B cell (primary cell): ENCODE results near the gene GRM4. TPM values are rescaled to one million over a fixed set of nuclear protein-coding genes. Genes with fewer than 3 reads are reported as not detected.

Experiments used
- ATAC-seq: fragments of 200-7000 bp; cut with Tn5 transposase; one replicate; pipeline ENCODE4 v1.10.0; 2021; ENCODE audit warnings: low read depth, mild to moderate bottlenecking, moderate number of reproducible peaks, moderate library complexity
- CTCF ChIA-PET: fragments of 350-600 bp; sonication (Branson Sonifier 250); formaldehyde crosslinking; loops from one replicate; lab custom pipeline; 2021; ENCODE audit warnings: antibody characterized with exemption, inconsistent platforms; lab: Charles Lee
- POLR2A ChIA-PET: fragments of 350-600 bp; sonication (Branson Sonifier 250); formaldehyde crosslinking; loops from one replicate; lab custom pipeline; 2021; ENCODE audit warnings: antibody characterized with exemption; lab: Charles Lee
- DNase-seq: peaks from one replicate; pipeline ENCODE4 v3.0.0; 2013
- H2AFZ ChIP-seq: 2 replicates; pipeline ENCODE4 v1.6.1; 2012; ENCODE audit warnings: mild to moderate bottlenecking, low read depth, low read length; ENCODE audit not compliant: insufficient read depth, poor library complexity, severe bottlenecking
- H3K27ac ChIP-seq, 2 donors: 1 replicate in 1 of 2; 2 replicates in 1 of 2; pipeline ENCODE4 v1.5.1; 2012 to 2013; ENCODE audit warnings: low read length in 2 of 2, mild to moderate bottlenecking in 2 of 2, moderate library complexity in 1 of 2
- H3K27me3 ChIP-seq, 4 experiments: fragments of 200-600 bp in 1 of 4; sonication (generic) in 1 of 4; replicated peaks in 1 of 4; 1 replicate in 2 of 4; 2 replicates in 2 of 4; pipeline versions ENCODE4 v1.6.1 to v1.7.0; 2013 to 2016; ENCODE audit warnings: low read length in 3 of 4, mild to moderate bottlenecking in 2 of 4, mixed read lengths in 1 of 4, moderate library complexity in 1 of 4; ENCODE audit not compliant: insufficient read depth in 4 of 4, control insufficient read depth in 3 of 4; ENCODE audit errors: control extremely low read depth in 1 of 4
- H3K36me3 ChIP-seq, 2 experiments: replicated peaks in 1 of 2; 1 replicate in 1 of 2; 2 replicates in 1 of 2; pipeline versions ENCODE4 v1.6.1 to v1.7.1; 2013; ENCODE audit warnings: low read length in 1 of 2; ENCODE audit not compliant: insufficient read depth in 2 of 2, control insufficient read depth in 1 of 2; ENCODE audit errors: control extremely low read depth in 1 of 2, extremely low read depth in 1 of 2
- H3K4me1 ChIP-seq, 2 donors: fragments of 200-600 bp in 1 of 2; sonication (generic) in 1 of 2; 1 replicate in 1 of 2; 2 replicates in 1 of 2; pipeline versions ENCODE4 v1.5.1 to v1.6.1; 2013 to 2017; ENCODE audit warnings: low read length in 2 of 2; ENCODE audit not compliant: control insufficient read depth in 2 of 2, insufficient read depth in 2 of 2
- H3K4me2 ChIP-seq: replicated peaks from 2 replicates; pipeline ENCODE3; 2012; ENCODE audit warnings: mild to moderate bottlenecking, low read depth, low read length; ENCODE audit not compliant: poor library complexity, severe bottlenecking
- H3K4me3 ChIP-seq, 5 experiments: fragments of 200-600 bp in 1 of 5; sonication (generic) in 1 of 5; 1 replicate in 3 of 5; 2 replicates in 2 of 5; pipeline versions ENCODE4 v1.5.1 to v1.7.0; 2011 to 2016; ENCODE audit warnings: low read length in 4 of 5, mild to moderate bottlenecking in 4 of 5, low read depth in 2 of 5, control low read depth in 1 of 5, moderate library complexity in 1 of 5; ENCODE audit not compliant: insufficient read depth in 1 of 5; ENCODE audit errors: control extremely low read depth in 1 of 5, extremely low read depth in 1 of 5
- H3K79me2 ChIP-seq: fragments of 200-600 bp; sonication (generic); one replicate; pipeline ENCODE4 v1.6.0; 2016; ENCODE audit warnings: low read length; ENCODE audit not compliant: control insufficient read depth, insufficient read depth
- H3K9ac ChIP-seq: fragments of 200-600 bp; sonication (generic); 2 replicates; pipeline ENCODE4 v1.6.1; 2017; ENCODE audit warnings: mild to moderate bottlenecking, low read length, moderate library complexity
- H3K9me3 ChIP-seq, 3 donors: one replicate each; pipeline versions ENCODE4 v1.6.1 to v1.7.1; 2013; ENCODE audit warnings: low read length in 2 of 3; ENCODE audit not compliant: control insufficient read depth in 2 of 3, insufficient read depth in 1 of 3; ENCODE audit errors: control extremely low read depth in 1 of 3
- H4K20me1 ChIP-seq: 2 replicates; pipeline ENCODE4 v1.6.0; 2012; ENCODE audit warnings: mild to moderate bottlenecking, low read length; ENCODE audit not compliant: insufficient read depth, control insufficient read depth, poor library complexity, severe bottlenecking
- H3K27ac Mint-ChIP-seq: one replicate; pipeline ENCODE4 v1.8.0; 2021; ENCODE audit warnings: mixed read lengths
- H3K27me3 Mint-ChIP-seq: one replicate; pipeline ENCODE4 v1.8.0; 2021; ENCODE audit warnings: mixed read lengths
- H3K4me1 Mint-ChIP-seq: one replicate; pipeline ENCODE4 v1.8.0; 2021; ENCODE audit warnings: mixed read lengths
- H3K4me3 Mint-ChIP-seq: one replicate; pipeline ENCODE4 v1.8.0; 2021; ENCODE audit warnings: mixed read lengths
- H3K9me3 Mint-ChIP-seq: one replicate; pipeline ENCODE4 v1.8.0; 2022; ENCODE audit warnings: mixed read lengths; ENCODE audit not compliant: insufficient read depth
- EZH2 ChIP-seq: IDR thresholded peaks from 2 replicates; pipeline ENCODE4 v1.6.1; 2012; ENCODE audit warnings: borderline replicate concordance, low read depth, mild to moderate bottlenecking, moderate library complexity, low read length; ENCODE audit not compliant: insufficient read depth, poor library complexity, severe bottlenecking
- WGBS: methylation state at CpG from one replicate; pipeline ENCODE4 v1.1.5; 2013; ENCODE audit warnings: missing lambda C conversion rate; ENCODE audit not compliant: insufficient coverage; 5-methylcytosine and 5-hydroxymethylcytosine counted together
- intact Hi-C: fragments of 100-400 bp; cut with micrococcal nuclease; formaldehyde crosslinking; loops from one replicate; pipeline ENCODE4 v1.10.0; 2022
- polyA plus RNA-seq: library from polyadenylated mRNA; depleted of rRNA; stranded (reverse); fragments of >200 nt; gene quantifications from 2 replicates; pipeline ENCODE4 v1.2.3, GENCODE V29; 2012
- total RNA-seq, 2 donors: library from RNA; stranded (reverse); fragments of 120-200 nt in 1 of 2; gene quantifications; 1 replicate in 1 of 2; 2 replicates in 1 of 2; pipeline versions ENCODE4 v1.2.3 to v1.2.4, GENCODE V29; 2013 to 2022
- TF ChIP-seq, protein P1 (sequence below): fragments of 200-600 bp; IDR thresholded peaks from one replicate; pipeline ENCODE4 v1.8.0; 2022; ENCODE audit warnings: antibody characterized with exemption, mild to moderate bottlenecking

GRM4 gene
- total and polyA plus RNA-seq, 2 donors (not counting 1 experiment from before 2014, with no cell fraction given): 0.04 TPM; not detected in 1

- Histone ChIP-seq H4K20me1 (no peaks in the 10 kb centered on the region), H3K9ac (no peak overlapping the region), H2AFZ (no peak overlapping the region), H3K9me3 (peaks cover 0 to 5% (median 0%) of the 10 kb centered on the region in 3 donors), H3K4me1 (no peaks in the 10 kb centered on the region), H3K4me2 (no peak overlapping the region), H3K79me2 (no peaks in the 10 kb centered on the region), H3K4me3 (no peak overlapping the region), H3K27ac (no peak overlapping the region), H3K27me3 (peaks cover 0 to 2% (median 0%) of the 10 kb centered on the region in 4 experiments), H3K36me3 (no peaks in the 10 kb centered on the region)
- ChIA-PET POLR2A (no interaction called here), CTCF (no interaction called here)
- H3K4me3 Mint-ChIP-seq: no peak overlapping the region
- ATAC-seq (no peak), DNase-seq (no peak)
- WGBS: no CpG with 5 or more reads among the region's 8 CpGs
- H3K27me3 Mint-ChIP-seq: peaks cover 41% of the 10 kb centered on the region
- no peak overlapping the region for H3K27ac Mint-ChIP-seq
- no peaks in the 10 kb centered on the region for H3K4me1 Mint-ChIP-seq
- no peak for TF ChIP-seq EZH2
- TF ChIP-seq, protein P1, sequence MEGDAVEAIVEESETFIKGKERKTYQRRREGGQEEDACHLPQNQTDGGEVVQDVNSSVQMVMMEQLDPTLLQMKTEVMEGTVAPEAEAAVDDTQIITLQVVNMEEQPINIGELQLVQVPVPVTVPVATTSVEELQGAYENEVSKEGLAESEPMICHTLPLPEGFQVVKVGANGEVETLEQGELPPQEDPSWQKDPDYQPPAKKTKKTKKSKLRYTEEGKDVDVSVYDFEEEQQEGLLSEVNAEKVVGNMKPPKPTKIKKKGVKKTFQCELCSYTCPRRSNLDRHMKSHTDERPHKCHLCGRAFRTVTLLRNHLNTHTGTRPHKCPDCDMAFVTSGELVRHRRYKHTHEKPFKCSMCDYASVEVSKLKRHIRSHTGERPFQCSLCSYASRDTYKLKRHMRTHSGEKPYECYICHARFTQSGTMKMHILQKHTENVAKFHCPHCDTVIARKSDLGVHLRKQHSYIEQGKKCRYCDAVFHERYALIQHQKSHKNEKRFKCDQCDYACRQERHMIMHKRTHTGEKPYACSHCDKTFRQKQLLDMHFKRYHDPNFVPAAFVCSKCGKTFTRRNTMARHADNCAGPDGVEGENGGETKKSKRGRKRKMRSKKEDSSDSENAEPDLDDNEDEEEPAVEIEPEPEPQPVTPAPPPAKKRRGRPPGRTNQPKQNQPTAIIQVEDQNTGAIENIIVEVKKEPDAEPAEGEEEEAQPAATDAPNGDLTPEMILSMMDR: no peak
- intact Hi-C loops: no loop called here
- peaks cover 5% of the 10 kb centered on the region for H3K9me3 Mint-ChIP-seq
Observed at GRCh38 chr6:34005901-34006531, 139.9 kb downstream of the GRM4 start.

GRCh38 chr6:34004706-34005105 is 141.2 kb downstream of the GRM4 start:
- no peak overlapping the region for H3K4me3 ChIP-seq
- ChIA-PET CTCF (no interaction called here), POLR2A (interaction anchor here (0.5 kb wide), 1 partner anchor 948 kb away, joined by 3 read pairs; no protein-coding TSS in a partner anchor)
- peaks cover 0 to 5% (median 0%) of the 10 kb centered on the region in 3 donors for H3K9me3 ChIP-seq
- H3K79me2 ChIP-seq: no peaks in the 10 kb centered on the region
- no peak for TF ChIP-seq EZH2
- TF ChIP-seq, protein P1: no peak
- H3K27ac ChIP-seq: no peak overlapping the region
- no peaks in the 10 kb centered on the region for H4K20me1 ChIP-seq
- H3K27ac Mint-ChIP-seq: no peak overlapping the region
- H3K4me3 Mint-ChIP-seq: no peak overlapping the region
- no peak overlapping the region for H2AFZ ChIP-seq
- H3K27me3 ChIP-seq: peaks cover 0 to 2% (median 0%) of the 10 kb centered on the region in 4 experiments
- no peaks in the 10 kb centered on the region for H3K36me3 ChIP-seq
- intact Hi-C loops: no loop called here
- no peaks in the 10 kb centered on the region for H3K4me1 ChIP-seq
- peaks cover 35% of the 10 kb centered on the region for H3K27me3 Mint-ChIP-seq
- ATAC-seq: no peak
- no peak overlapping the region for H3K4me2 ChIP-seq
- H3K4me1 Mint-ChIP-seq: no peaks in the 10 kb centered on the region
- DNase-seq: no peak
- no peak overlapping the region for H3K9ac ChIP-seq
- peaks cover 5% of the 10 kb centered on the region for H3K9me3 Mint-ChIP-seq
- no CpG with 5 or more reads among the region's 1 CpG for whole genome bisulfite sequencing
